GM12872 (cell line): Measurements from ENCODE around the gene DLGAP3.

Source experiments
- TF ChIP-seq, protein P1 (sequence below): IDR thresholded peaks from 3 replicates; pipeline ENCODE4 v1.5.1; 2011; ENCODE audit warnings: low read depth, mild to moderate bottlenecking, low read length, moderate library complexity; ENCODE audit not compliant: insufficient read depth

Gene DLGAP3

DNA sequence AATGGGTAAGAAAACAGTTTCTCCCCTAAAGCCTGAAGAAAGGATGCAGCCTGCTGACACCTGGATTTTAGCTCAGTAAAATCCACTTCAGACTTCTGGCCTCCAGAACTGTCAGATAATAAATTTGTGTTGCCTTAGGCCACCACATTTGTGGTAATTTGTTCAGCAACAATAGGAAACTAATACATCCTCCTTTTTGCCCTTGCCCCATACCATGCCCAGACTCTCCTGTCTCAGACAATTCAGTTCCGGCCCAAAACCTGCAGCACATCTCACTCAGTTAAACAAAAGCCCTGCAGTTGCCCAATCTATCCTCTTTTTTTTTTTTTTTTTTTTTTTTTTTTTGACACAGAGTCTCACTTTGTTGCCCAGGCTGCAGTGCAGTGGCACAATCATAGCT, 95.7 kb downstream of the DLGAP3 start:
- TF ChIP-seq, protein P1, sequence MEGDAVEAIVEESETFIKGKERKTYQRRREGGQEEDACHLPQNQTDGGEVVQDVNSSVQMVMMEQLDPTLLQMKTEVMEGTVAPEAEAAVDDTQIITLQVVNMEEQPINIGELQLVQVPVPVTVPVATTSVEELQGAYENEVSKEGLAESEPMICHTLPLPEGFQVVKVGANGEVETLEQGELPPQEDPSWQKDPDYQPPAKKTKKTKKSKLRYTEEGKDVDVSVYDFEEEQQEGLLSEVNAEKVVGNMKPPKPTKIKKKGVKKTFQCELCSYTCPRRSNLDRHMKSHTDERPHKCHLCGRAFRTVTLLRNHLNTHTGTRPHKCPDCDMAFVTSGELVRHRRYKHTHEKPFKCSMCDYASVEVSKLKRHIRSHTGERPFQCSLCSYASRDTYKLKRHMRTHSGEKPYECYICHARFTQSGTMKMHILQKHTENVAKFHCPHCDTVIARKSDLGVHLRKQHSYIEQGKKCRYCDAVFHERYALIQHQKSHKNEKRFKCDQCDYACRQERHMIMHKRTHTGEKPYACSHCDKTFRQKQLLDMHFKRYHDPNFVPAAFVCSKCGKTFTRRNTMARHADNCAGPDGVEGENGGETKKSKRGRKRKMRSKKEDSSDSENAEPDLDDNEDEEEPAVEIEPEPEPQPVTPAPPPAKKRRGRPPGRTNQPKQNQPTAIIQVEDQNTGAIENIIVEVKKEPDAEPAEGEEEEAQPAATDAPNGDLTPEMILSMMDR: no peak

- TF ChIP-seq, protein P1: no peak
Measured at GRCh38 chr1:34831721-34832246, 97.7 kb downstream of the DLGAP3 start.

- TF ChIP-seq, protein P1: no peak
Measured at GRCh38 chr1:34829250-34829649, 100.2 kb downstream of the DLGAP3 start.

DNA sequence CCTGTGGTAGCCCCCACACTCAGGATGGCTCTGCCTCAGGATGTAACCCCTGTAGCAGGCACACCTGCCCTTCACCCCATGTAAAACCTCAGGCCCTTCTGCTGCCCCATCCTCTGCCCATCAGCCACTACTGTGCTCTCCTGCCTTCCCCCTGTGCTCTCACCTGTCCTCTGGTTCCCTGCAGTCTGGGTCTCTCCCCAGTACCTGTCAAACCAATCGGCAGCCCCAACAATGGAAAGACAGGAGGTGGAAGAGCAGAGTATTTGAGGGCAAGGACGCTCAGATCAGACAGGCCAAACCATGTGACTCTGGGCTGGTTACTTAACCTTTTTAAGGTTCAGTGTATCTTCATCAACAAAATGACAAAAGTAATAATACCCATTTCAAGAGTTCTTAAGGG, 100.8 kb downstream of the DLGAP3 start:
- TF ChIP-seq, protein P1: no peak

DNA sequence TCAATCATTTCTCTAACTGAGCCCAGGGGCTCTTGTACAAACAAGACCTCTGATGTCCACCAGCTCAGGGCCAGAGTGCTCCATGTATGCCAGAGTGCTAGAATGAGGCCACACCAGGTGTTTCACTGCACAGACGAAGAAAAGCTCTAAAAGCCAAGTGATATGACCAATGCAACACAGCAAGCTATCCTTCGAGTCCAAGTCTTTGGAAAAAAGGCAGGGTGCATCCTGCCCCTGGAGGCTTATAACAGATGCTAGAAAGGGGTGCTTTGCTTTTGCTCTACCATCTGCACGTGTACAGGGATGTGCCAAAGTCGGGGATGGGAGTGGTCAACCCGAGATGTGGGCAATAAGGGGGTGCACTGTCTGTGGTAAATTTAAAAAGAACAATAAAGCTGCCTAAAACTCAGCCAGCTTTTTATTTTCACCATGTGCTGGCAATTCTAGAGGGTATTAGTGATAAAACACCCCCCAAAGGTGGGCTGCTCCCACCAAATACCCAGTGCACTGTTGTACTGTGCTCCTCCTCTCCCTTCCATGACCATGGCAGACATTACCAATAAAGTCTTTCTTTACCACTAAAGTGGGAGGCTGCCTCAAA, 102.0 kb downstream of the DLGAP3 start:
- TF ChIP-seq, protein P1: no peak

- TF ChIP-seq, protein P1: no peak
Measured at GRCh38 chr1:34825455-34826091, 103.9 kb downstream of the DLGAP3 start.

- TF ChIP-seq, protein P1: no peak
Measured at GRCh38 chr1:34824817-34825454, 104.5 kb downstream of the DLGAP3 start.
